Transverse colon (tissue), 4 donors: Measurements from ENCODE around the gene SNTA1.

Experiments used
- CTCF ChIP-seq, 5 experiments: fragments of 200-600 bp in 3 of 5; fragments of 450-650 bp in 2 of 5; sonication (generic) in 3 of 5; IDR thresholded peaks; 1 replicate in 2 of 5; 2 replicates in 3 of 5; pipeline ENCODE4 v1.5.1; 2016 to 2017; ENCODE audit warnings: antibody characterized with exemption in 5 of 5, inconsistent platforms in 3 of 5, mild to moderate bottlenecking in 2 of 5, moderate library complexity in 1 of 5
- EP300 ChIP-seq: sonication (generic); formaldehyde crosslinking; IDR thresholded peaks from one replicate; pipeline ENCODE4 v1.6.1; 2017; ENCODE audit warnings: antibody characterized with exemption, low read depth
- POLR2A ChIP-seq: fragments of 450-650 bp; IDR thresholded peaks from one replicate; pipeline ENCODE4 v1.6.1; 2016; ENCODE audit warnings: antibody characterized with exemption, mild to moderate bottlenecking, moderate library complexity
- POLR2AphosphoS5 ChIP-seq, 3 donors: sonication (generic); formaldehyde crosslinking; IDR thresholded peaks; one replicate each; pipeline ENCODE4 v1.6.1; 2016; ENCODE audit warnings: antibody characterized with exemption in 3 of 3

DNA sequence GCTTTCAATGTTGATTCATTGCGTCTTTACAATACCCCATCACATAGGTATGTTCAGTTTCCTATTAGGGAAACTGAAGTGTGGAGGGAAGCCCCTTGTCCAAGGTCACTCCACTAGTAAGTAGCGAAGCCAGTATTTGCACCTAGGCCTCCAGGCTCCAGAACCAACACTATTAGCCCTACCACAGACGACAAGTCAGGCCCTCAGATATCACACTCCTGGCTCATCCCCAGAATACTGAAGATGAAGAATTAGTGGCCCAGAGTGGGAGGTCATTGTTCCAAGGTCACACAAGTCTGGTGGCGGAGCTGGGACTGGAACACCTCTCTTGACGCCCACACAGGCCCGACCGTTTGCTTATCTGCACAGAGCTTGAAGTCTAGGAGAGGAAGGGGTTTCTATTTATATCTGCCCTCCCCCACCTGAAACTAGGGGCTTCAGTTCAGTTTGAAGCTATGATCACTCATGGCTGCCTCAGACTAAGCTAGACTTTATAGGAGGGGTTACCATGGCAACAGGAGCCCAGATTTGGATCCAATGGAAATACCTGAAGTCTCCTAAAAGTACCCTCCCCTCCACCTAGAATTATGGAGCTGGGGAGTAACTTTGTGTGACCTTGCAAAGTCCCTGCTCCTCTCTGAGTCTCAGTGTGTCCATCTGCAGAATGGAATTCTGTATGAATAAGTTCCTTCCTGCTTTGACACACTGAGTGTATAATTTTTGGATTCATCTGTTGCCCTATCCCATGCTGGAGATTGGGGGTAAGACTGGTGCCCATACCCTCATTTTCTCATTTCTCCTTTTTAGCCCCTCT, 2.2 kb downstream of the SNTA1 start:
- TF ChIP-seq CTCF (IDR thresholded peaks at IDR 0.05): no peak
- TF ChIP-seq EP300: no peak
- TF ChIP-seq POLR2AphosphoS5 (IDR thresholded peaks at IDR 0.05): no peak
- TF ChIP-seq POLR2A: no peak
